Skin epidermis (tissue), 12 donors: ENCODE data around the gene OSBPL3.
A peak's percentile ranks its signal among the peaks of the same experiment; 100 is the strongest.
"Not testable (repeated sequence)": the region's sequence is repeated elsewhere in the genome, so short reads cannot be mapped to it uniquely, and the experiment has no call there.

Experiments used
- H3K27ac ChIP-seq, 21 experiments: fragments of 200-600 bp; sonication (generic) in 11 of 21; one replicate each; pipeline ENCODE4 v1.5.0; 2020; ENCODE audit warnings: mild to moderate bottlenecking in 3 of 21, inconsistent platforms in 2 of 21, moderate library complexity in 2 of 21
- H3K4me3 ChIP-seq, 7 experiments: fragments of 200-600 bp; sonication (generic) in 2 of 7; one replicate each; pipeline ENCODE4 v1.5.0; 2020; ENCODE audit warnings: inconsistent platforms in 2 of 7, mild to moderate bottlenecking in 2 of 7, moderate library complexity in 1 of 7

Gene OSBPL3

DNA sequence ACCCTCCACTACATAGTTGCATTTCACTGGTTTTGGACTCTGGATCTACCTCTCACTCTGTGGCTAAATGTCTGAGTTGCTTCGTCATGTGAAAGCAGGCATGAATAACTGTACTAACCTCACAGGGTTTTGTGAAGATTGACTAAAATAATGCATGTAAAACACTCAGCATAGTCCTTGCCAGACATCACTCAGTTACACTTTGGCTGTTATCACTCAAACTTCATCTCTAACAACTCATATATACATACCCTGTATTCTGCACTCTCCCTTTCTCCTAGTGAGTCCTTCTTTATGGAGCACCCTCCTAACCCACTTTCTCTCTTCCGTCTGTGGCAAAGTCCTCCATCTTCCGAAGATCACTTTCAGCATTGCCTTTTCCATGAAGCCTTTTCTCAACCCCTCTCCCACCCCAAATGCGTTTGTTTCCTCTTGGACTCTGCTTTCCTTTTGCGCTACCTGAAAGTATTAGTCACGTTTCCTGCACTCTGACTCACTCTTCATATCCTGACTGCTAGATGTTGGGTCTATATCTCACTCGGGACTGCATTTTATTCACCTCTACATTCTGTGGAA, 72.6 kb downstream of the OSBPL3 start:
- no peak overlapping the region for H3K4me3 ChIP-seq
- H3K27ac ChIP-seq: peak overlapping the region in 6 of 21 experiments; percentile 1 to 56 (median 26)

DNA sequence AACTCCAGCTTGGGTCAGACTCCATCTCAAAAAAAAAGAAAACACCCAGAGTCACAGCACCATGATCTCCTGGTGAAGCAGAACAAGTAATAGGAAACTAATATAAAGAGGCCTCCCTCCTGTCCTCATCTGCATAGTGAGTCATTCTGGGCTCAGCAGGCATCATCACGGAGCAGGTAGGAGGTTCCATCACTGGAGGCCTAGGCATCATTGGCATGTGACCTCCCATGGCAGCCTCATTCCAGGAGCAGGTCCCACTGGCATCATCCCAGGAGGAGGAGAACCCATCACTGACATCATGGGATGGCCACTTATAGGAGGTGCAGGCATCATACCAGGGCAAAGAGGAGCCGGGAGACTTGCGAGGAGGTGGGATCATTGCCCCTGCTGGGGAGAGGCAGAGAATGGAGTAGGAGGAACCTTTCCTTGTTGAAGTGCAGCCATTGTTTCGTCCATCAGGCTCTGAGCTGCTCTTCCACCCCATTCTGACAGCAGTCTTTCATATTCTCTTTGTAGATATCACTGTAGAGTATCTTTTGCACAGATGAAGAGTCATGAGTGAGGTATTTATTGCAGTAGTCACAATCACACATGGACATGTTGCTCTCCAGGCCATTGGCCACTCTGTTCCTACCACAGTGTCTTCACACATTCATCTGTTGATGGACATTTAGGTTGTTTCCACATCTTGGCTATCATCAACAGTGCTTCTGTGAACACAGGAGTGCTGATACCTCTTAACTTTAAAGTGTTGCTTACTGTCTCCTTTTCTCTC, 73.8 kb downstream of the OSBPL3 start:
- Histone ChIP-seq H3K27ac (peak overlapping the region in 3 of 21 experiments; percentile 1 to 32 (median 7)), H3K4me3 (no peak overlapping the region)

DNA sequence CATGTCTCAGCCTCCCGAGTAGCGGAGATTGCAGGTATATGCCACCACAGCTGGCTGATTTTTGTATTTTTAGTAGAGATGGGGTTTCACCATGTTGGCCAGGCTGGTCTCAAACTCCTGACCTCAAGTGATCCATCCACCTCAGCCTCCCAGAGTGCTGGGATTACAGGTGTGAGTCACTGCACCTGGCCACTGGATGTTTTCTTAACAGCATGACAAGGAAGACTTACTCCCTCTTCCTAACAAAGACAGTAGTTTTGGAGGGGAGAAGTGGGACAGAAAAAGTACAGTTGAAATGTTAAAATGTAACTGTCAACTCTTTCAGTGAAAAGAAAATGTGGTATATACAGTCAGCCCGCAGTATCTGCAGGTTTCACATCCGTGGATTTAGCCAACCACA, 76.0 kb downstream of the OSBPL3 start:
- not testable (repeated sequence) for H3K27ac ChIP-seq, H3K4me3 ChIP-seq

DNA sequence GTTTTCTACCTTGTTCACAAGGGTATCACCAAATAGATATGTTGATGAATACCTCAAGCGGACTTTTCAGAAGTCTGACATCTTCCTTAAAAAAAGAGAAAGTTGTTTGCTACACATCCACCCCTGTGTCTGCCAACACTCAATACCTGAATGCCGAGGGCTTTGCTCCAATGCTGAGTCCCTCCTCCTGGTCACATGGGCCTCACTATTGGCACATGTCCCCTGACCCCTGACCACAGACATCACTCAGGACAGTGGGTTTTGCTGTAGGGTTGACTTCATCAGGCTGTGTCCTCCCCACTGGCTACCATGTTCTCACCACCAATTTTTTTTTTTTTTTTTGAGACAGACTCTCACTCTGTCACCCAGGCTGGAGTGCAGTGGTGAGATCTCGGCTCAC, 76.4 kb downstream of the OSBPL3 start:
- H3K27ac ChIP-seq: no peak overlapping the region
- H3K4me3 ChIP-seq: no peak overlapping the region

DNA sequence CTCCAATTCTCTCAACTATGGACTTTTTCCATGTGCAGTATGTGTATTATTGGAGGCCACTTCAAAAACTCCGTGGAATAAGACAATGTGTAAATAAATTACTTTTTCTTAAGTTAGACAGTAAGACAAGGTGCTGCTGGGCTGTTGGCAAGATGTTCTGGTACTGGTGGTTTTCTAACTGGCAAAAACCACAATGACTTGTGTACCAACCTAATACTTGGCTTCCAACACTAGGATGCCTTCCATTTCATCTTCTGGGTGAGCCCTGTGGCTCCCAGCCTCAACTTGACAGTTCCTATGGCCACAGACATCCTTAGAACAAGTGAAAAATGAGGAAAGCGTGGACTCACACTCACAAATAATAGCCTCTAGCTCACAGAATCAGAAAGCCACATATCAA, 77.0 kb downstream of the OSBPL3 start:
- H3K4me3 ChIP-seq: no peak overlapping the region
- H3K27ac ChIP-seq: no peak overlapping the region

DNA sequence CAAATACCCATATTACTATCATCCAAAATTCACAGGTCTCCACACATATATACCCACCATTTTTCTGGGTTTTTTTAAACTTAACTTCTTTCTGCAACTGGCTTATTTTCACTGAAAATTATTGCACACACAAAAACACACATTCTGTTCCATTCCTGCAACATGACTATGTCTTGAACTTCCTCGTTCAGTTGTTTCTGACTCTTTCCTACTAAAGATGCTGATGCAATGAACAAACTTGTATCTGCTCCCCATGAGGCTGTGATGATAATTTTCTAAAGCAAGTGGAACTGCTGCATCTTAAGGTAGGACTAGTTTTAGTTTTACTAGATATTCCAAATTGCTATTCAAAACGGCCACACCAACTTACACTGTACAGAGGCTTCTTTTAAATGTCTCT, 77.7 kb downstream of the OSBPL3 start:
- no peak overlapping the region for H3K27ac ChIP-seq
- no peak overlapping the region for H3K4me3 ChIP-seq

DNA sequence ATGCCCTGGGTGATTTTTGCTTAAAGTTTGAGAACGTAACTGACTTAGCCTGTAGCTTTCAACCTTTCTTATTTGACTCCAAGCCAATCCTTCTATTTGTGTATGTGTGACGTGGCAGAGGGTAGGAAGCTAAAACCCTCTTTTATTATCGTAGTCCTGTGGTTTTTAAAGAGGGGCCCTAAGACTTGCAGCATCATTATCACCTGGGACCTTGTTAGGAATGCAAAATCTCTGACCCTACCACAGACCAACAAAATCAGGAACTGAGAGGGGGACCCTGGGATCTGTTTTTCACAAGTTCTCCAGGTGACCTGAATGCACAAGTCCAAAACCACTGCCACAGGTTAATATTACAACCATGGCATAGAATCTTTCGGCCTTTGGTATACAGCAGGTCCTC, 80.1 kb downstream of the OSBPL3 start:
- no peak overlapping the region for H3K4me3 ChIP-seq
- H3K27ac ChIP-seq: no peak overlapping the region

DNA sequence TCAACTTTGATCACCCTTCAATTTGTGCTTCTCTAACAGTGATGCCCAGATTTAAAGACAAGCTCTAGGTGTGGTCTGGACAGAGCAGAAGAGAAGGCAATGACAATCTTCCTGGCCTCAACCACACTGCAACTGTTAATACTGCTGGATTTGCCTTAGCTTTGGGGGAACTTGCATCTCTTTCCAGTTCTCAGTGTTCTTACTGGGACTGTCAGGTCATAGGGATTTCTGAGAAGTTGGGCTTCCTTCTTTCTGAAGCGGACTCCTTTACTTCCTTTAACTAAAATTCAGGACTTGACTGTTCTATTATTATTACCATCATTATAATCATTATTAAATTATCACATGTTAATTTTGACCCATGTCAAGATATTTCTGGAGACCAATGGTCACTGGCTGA, 80.8 kb downstream of the OSBPL3 start:
- no peak overlapping the region for H3K4me3 ChIP-seq
- no peak overlapping the region for H3K27ac ChIP-seq

DNA sequence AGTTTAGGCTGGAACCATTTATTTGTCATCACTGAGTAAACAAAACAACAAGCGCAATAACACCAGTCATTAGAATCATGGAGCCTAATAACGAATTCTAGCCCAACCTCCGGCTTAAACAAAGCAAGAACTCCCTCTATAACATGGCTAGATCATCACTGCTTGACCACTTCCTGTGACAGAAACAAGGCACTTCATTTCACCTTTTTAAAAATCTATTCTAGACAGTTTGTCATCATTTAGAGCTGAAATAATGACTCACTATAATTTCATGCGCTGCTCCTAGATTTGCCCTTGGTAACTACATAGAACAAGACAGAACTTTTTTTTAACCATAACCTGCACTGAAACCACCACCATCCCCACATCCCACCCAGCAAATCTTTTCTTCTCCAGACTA, 81.3 kb downstream of the OSBPL3 start:
- Histone ChIP-seq H3K4me3 (no peak overlapping the region), H3K27ac (no peak overlapping the region)

DNA sequence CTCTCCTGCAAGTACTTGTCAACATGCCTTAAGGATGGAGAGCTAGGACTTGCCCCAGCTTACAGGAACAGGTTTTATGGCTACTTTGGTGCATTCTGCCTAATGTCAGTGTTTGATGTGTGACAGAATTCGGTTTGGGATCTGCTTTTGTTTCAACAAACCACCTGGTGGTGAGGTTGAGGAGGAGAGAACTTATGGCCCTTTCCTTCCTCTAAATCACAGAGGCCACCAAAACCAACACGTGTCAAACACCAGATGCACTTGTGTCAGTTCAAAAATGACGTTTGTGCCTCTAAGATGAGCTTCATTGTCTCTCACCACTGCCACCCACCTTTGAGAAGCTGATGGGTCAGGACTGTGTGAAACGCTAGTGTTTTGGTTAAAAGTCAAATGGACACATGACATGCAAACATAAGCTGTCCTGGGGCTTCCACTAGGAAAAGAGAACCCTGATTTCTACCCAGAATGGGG, 83.9 kb downstream of the OSBPL3 start:
- peak overlapping the region in 1 of 21 experiments; percentile 1 for H3K27ac ChIP-seq
- no peak overlapping the region for H3K4me3 ChIP-seq

DNA sequence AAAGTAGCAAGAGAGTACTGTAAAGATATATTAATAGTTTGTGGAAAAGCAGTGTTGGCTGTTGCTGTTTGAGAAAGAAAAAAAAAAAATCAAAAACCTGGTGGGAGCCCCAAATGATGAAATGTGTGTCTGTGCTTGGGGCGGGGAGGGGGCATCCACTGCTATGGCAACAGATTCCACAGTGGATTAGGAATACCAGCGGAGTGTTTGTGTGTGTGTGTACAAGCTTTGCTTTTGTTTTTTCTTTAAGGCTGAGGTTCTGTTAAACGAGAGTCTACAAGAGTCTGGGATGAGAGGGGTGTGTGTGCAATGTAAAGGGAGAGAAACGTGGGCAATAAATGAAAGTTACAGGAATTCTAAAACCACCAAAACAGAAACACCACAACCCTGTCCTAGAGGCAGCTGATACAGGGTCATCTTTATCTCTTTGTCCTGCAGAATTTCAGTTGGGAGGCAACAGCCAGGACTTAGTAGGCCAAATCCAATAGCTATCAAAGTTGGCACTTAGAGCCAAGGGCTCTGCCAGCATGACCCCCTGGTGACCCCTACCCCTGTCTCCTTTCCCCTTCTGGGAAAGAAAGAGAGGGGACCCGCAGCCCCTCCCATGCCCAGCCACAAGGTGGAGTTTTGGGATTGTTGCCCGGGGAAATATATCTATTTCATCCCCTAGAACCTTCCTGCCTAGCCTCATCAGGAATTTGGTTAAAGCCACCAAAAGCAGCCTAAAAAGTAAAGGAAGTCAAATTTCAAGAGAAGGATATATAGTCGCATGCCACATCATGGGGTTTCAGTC, 85.4 kb downstream of the OSBPL3 start:
- no peak overlapping the region for H3K4me3 ChIP-seq
- H3K27ac ChIP-seq: no peak overlapping the region

DNA sequence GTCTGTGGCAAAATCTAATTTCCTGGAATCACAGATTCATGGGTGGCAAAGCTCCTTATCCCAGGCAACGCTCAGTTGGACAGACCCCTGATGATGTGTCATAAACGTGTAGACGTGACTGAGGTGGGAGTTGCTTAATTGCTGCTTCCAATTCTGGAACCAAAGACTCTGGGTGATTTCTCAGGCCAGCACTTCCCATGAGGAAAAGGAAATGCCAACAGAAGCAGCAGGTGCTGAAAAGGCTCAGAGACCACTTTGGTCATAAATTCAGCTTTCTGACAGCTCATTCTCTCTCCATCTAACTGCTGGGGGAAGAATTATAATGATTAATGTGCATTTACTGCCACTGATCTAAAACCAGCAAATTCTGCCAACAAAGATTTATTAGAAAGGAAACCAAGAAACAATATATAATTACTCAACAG, 88.7 kb downstream of the OSBPL3 start:
- no peak overlapping the region for H3K27ac ChIP-seq
- H3K4me3 ChIP-seq: no peak overlapping the region

DNA sequence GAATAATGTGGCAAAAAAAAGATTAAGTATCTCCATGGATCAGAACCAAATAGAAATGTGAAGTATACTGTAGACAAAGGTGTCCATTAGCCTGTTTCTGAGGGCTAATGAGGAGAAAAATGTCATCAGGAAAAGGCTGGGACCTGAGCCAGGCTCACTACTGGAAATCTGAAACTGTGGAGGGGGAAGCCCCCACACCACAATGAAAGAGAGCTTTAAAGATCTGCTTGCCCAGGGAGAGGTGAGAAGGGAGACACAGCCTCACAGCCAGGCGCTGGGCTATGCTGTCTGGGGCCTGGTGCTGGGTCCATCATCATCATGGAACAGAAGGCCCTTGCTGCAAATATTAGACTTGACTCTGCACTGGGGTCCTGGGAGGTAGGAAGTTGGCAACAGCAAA, 90.4 kb downstream of the OSBPL3 start:
- Histone ChIP-seq H3K27ac (no peak overlapping the region), H3K4me3 (no peak overlapping the region)

DNA sequence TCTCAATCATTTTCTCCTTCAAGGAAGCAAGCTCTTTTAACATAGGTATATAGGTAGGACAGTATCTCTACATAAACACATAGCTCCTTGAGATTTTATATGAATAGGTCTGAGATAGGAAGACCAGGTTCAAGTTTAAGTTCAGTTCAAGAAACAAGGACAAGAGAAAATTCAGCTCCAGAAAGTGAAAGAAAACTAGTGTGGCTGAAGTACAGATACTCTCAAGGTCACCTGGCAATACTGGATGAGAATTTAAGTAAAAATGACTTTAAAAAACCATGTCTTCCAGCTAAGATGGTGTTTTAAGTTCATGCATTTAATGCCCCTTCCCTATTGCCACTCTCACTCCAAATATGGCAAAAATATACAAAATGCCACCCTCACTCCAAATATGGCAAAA, 91.3 kb downstream of the OSBPL3 start:
- H3K27ac ChIP-seq: no peak overlapping the region
- no peak overlapping the region for H3K4me3 ChIP-seq

DNA sequence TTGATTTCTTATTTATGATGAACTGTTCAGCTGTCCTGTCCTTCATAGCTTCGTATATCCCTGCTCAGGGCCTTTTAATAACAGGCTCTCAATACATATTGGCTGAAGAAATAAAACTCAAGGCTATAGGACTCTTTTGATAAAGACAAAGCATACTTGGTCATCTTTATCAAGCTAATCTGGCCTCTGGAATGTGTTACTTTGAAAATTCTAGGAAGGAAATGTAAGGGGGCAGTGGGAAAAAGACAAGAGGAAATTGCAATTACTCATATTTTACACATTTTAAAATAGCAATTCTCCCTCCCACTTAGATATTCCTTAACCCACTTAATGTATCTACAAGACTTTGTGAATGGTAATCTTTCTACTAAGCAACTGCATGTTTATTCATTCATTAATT, 94.3 kb downstream of the OSBPL3 start:
- Histone ChIP-seq H3K4me3 (no peak overlapping the region), H3K27ac (no peak overlapping the region)

DNA sequence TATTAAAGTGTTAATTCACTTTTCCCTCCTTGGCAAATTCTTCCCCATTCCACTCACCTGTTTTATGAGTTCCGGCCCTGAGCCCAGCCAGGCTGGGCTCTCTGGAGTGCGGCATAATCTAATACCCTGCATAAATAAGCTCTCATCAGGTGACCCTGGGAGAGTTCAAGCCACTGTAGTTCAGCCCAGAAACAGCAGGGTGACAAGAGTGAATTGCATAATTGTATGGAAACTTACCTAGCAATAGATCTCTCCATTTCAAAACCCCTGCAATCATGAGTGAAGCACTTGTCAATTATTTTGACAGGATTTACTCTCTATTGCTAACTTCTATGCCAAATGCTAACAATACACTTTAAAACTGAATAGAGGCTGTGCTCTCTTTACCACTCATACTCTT, 94.7 kb downstream of the OSBPL3 start:
- Histone ChIP-seq H3K4me3 (no peak overlapping the region), H3K27ac (no peak overlapping the region)

DNA sequence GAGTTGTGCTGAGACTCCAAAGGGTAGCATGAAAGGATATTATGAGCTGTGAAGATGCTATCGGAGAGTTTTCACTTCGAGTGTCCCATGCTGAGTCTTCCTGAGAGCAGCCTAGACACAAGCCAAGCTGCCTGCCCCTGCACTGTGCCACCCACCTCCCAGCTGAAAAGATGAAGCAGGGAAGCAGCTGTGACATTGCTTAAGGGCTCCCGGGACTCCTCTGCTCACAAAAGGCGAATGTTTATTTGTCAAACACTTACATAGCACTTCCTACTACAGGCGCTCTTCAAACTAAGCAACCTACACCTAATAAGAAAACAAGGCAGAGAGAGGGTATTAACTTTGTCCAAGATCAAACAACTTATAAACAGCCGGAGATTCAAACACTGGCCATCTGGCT, 95.6 kb downstream of the OSBPL3 start:
- no peak overlapping the region for H3K27ac ChIP-seq
- no peak overlapping the region for H3K4me3 ChIP-seq

DNA sequence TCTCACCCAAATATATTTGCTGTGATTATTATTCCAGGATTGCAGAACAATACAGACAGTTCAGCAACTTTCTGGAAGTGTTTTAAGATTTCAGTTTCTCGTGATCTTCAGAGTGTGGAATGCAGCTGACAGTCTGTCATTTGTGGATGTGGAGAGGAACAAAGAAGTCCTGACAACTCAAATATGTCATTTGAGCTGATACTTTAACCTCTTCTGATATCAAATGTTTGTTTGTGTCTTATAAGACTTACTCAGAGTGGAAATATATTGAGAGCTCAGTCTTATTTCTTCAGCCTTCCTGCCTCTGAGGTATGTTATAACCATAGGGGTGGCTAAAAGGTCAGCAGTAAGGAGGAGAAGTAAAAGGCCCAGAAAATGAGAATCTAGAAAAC, 96.4 kb downstream of the OSBPL3 start:
- Histone ChIP-seq H3K27ac (peak overlapping the region in 4 of 21 experiments; percentile 8 to 39 (median 30)), H3K4me3 (no peak overlapping the region)

DNA sequence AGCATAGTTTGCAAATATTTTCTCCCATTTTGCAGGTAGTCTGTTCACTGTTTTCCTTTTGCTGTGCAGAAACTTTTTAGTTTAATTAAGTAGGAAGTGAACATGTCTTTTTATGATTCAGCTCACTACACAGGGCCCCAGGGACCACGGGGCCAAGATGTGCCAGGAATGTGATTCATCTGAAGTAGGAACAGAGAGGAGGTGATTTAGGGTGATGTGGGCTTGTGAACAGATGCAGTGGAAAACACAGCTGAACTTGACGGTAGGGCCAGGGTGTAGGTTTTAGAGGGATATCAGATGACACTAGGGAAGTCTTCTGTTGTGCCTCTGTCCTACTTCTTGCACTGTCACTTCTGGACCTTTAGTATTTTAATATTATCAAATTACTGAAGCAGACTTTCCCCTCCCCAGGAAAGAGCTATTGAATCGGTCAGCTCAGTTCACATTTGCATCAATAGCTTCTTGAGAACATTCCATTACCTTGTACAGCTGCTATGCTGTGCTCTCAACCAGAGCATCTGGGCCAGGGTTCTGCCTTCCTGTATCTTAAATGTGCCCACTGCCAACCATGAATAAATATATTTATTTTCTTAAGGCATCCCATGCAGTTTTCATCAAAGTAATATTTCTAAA, 96.9 kb downstream of the OSBPL3 start:
- Histone ChIP-seq H3K27ac (peak overlapping the region in 4 of 21 experiments; percentile 8 to 39 (median 30)), H3K4me3 (no peak overlapping the region)

DNA sequence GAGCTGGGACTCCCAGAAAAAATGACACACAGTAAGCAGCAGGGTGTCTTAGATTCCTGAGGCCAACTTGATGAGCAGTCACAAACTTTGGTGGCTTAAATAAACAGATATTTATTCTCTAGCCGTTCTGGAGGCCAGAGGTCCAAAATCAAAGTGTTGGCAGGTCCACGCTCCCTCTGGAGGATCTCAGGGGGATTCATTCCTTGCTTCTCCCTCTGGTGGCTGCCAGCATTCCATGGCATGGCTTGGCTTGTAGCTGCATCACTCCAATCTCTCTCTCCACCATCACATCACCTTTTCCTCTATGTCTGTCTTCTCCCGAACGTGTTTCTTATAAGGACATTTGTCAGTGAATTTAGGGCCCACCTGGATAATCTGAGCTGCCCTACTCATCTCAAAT, 98.4 kb downstream of the OSBPL3 start:
- Histone ChIP-seq H3K27ac (no peak overlapping the region), H3K4me3 (no peak overlapping the region)
